Measurements from ENCODE around the gene TPRA1.

- TF ChIP-seq CTCF (conservative IDR thresholded peaks at IDR 0.05): no peak
- TF ChIP-seq EZH2 (IDR thresholded peaks at IDR 0.05; ENCODE audit: low read depth): no peak
These were observed 66.1 kb downstream of the TPRA1 start for GRCh38 chr3:127524296-127524896.

Data from PC-9 (cell line).